ENCODE results near the gene ETFB.

ETFB gene

GRCh38 chr19:51367565-51368365, 1.6 kb upstream of the ETFB start (continued):
- TF ChIP-seq PBX3 (CRISPR knock-in tag; IDR thresholded peaks at IDR 0.05), result 0 out of 2 replicates have a peak, but pooled peaks have one; percentile 41
- no peak for TF ChIP-seq SALL2 (tag by site-specific recombination; IDR thresholded peaks at IDR 0.05; ENCODE audit: borderline replicate concordance)
- peak; percentile 38; the same call in 1 of the 2 replicates for TF ChIP-seq PRDM10 (tag by site-specific recombination; IDR thresholded peaks at IDR 0.05)
- peak; percentile 66; the same call in 1 of the 2 replicates for TF ChIP-seq ZNF843 (tag by site-specific recombination; IDR thresholded peaks at IDR 0.05)
- TF ChIP-seq ZNF19 (tag by site-specific recombination; IDR thresholded peaks at IDR 0.05; ENCODE audit: low read depth), result no peak
- peak; percentile 45; the same call in 1 of the 2 replicates for TF ChIP-seq CTCF (tag by site-specific recombination; IDR thresholded peaks at IDR 0.05)
- no peak for TF ChIP-seq FEZF1 (tag by site-specific recombination; IDR thresholded peaks at IDR 0.05)
- no peak for TF ChIP-seq ZNF704 (tag by site-specific recombination; IDR thresholded peaks at IDR 0.05)
- no peak for TF ChIP-seq TCF7L2 (IDR thresholded peaks at IDR 0.05; ENCODE audit: borderline replicate concordance, low read depth, low read length)
- peak; percentile 88 for TF ChIP-seq KLF1 (tag by site-specific recombination; IDR thresholded peaks at IDR 0.05)
- TF ChIP-seq ZNF174 (tag by site-specific recombination; IDR thresholded peaks at IDR 0.05), result no peak
- TF ChIP-seq ZFHX2 (tag by site-specific recombination; conservative IDR thresholded peaks at IDR 0.05), result peak; percentile 73
- TF ChIP-seq ZNF214 (tag by site-specific recombination; IDR thresholded peaks at IDR 0.05; ENCODE audit: borderline replicate concordance), result no peak
- peak; percentile 68 for TF ChIP-seq ZNF692 (tag by site-specific recombination; IDR thresholded peaks at IDR 0.05)
- TF ChIP-seq ZNF645 (tag by site-specific recombination; IDR thresholded peaks at IDR 0.05), result no peak
- TF ChIP-seq SCRT1 (tag by site-specific recombination; IDR thresholded peaks at IDR 0.05; ENCODE audit: borderline replicate concordance), result no peak
- TF ChIP-seq ZNF175 (tag by site-specific recombination; IDR thresholded peaks at IDR 0.05), result no peak
- TF ChIP-seq ZNF133 (tag by site-specific recombination; IDR thresholded peaks at IDR 0.05), result no peak
- TF ChIP-seq ZSCAN23 (tag by site-specific recombination; IDR thresholded peaks at IDR 0.05), result no peak
- no peak for TF ChIP-seq ZNF514 (tag by site-specific recombination; IDR thresholded peaks at IDR 0.05)
- TF ChIP-seq YY2 (tag by site-specific recombination; IDR thresholded peaks at IDR 0.05), result no peak
- no peak for TF ChIP-seq ZNF670 (tag by site-specific recombination; IDR thresholded peaks at IDR 0.05; ENCODE audit: low read depth)
- TF ChIP-seq ZNF473 (tag by site-specific recombination; IDR thresholded peaks at IDR 0.05), result no peak
- TF ChIP-seq REPIN1 (tag by site-specific recombination; IDR thresholded peaks at IDR 0.05; ENCODE audit: low read depth), result no peak
- no peak for TF ChIP-seq ZNF830 (tag by site-specific recombination; IDR thresholded peaks at IDR 0.05; ENCODE audit: low read depth)
- 0 out of 2 replicates have a peak, but pooled peaks have one; percentile 44 for TF ChIP-seq ZSCAN5A (tag by site-specific recombination; IDR thresholded peaks at IDR 0.05)

All from HEK293 (cell line).